Esophagus muscularis mucosa (tissue), 3 donors: ENCODE measurements around the gene SMAP1.

Source experiments
- POLR2AphosphoS5 ChIP-seq, 2 donors: sonication (generic); formaldehyde crosslinking; IDR thresholded peaks; one replicate each; pipeline ENCODE4 v1.6.1; 2017; ENCODE audit warnings: antibody characterized with exemption in 2 of 2
- TF ChIP-seq, protein P1 (sequence below), 3 experiments: fragments of 200-600 bp in 2 of 3; fragments of 450-650 bp in 1 of 3; sonication (generic) in 2 of 3; IDR thresholded peaks; one replicate each; pipeline ENCODE4 v1.5.1; 2017 to 2019; ENCODE audit warnings: antibody characterized with exemption in 3 of 3, mild to moderate bottlenecking in 2 of 3, moderate library complexity in 1 of 3

- TF ChIP-seq, protein P1, sequence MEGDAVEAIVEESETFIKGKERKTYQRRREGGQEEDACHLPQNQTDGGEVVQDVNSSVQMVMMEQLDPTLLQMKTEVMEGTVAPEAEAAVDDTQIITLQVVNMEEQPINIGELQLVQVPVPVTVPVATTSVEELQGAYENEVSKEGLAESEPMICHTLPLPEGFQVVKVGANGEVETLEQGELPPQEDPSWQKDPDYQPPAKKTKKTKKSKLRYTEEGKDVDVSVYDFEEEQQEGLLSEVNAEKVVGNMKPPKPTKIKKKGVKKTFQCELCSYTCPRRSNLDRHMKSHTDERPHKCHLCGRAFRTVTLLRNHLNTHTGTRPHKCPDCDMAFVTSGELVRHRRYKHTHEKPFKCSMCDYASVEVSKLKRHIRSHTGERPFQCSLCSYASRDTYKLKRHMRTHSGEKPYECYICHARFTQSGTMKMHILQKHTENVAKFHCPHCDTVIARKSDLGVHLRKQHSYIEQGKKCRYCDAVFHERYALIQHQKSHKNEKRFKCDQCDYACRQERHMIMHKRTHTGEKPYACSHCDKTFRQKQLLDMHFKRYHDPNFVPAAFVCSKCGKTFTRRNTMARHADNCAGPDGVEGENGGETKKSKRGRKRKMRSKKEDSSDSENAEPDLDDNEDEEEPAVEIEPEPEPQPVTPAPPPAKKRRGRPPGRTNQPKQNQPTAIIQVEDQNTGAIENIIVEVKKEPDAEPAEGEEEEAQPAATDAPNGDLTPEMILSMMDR (IDR thresholded peaks at IDR 0.05) = no peak
- TF ChIP-seq POLR2AphosphoS5 (IDR thresholded peaks at IDR 0.05) = no peak
Observed at GRCh38 chr6:70872469-70872868, 204.8 kb downstream of the SMAP1 start.
